Chondrocyte (in vitro differentiated cells): ENCODE data around the gene KCNQ1OT1. TPM values are rescaled to one million over a fixed set of nuclear protein-coding genes. Genes with fewer than 3 reads are reported as not detected.

Source experiments
- DNase-seq: peaks from one replicate; pipeline ENCODE4 v3.0.0; 2021; ENCODE audit warnings: mixed read lengths, low spot score
- H3K27ac Mint-ChIP-seq: one replicate; pipeline ENCODE4 v1.8.0; 2021; ENCODE audit warnings: mild to moderate bottlenecking, moderate library complexity, mixed read lengths; ENCODE audit not compliant: unreplicated experiment
- H3K27me3 Mint-ChIP-seq: 2 replicates; pipeline ENCODE4 v1.8.0; 2021; ENCODE audit warnings: low read depth, mixed read lengths
- H3K36me3 Mint-ChIP-seq: 2 replicates; pipeline ENCODE4 v1.8.0; 2021; ENCODE audit warnings: low read depth, mixed read lengths
- H3K4me1 Mint-ChIP-seq: 2 replicates; pipeline ENCODE4 v1.8.0; 2021; ENCODE audit warnings: low read depth, mild to moderate bottlenecking, mixed read lengths
- H3K4me3 Mint-ChIP-seq: one replicate; pipeline ENCODE4 v1.8.0; 2021; ENCODE audit warnings: mild to moderate bottlenecking, moderate library complexity, mixed read lengths; ENCODE audit not compliant: unreplicated experiment
- H3K9me3 Mint-ChIP-seq: 2 replicates; pipeline ENCODE4 v1.8.0; 2021; ENCODE audit warnings: low read depth, mixed read lengths
- total RNA-seq: library from RNA; stranded (reverse); gene quantifications from 3 replicates; pipeline ENCODE4 v1.2.1, GENCODE V29; 2021
- TF ChIP-seq, protein P1 (sequence below): fragments of 200-600 bp; sonication (generic); IDR thresholded peaks from 2 replicates; pipeline ENCODE4 v1.5.0; 2021; ENCODE audit warnings: antibody characterized with exemption, mild to moderate bottlenecking, moderate library complexity

Gene KCNQ1OT1
- total RNA-seq, 1 donor from 2014 or later = 2.5 TPM

DNA sequence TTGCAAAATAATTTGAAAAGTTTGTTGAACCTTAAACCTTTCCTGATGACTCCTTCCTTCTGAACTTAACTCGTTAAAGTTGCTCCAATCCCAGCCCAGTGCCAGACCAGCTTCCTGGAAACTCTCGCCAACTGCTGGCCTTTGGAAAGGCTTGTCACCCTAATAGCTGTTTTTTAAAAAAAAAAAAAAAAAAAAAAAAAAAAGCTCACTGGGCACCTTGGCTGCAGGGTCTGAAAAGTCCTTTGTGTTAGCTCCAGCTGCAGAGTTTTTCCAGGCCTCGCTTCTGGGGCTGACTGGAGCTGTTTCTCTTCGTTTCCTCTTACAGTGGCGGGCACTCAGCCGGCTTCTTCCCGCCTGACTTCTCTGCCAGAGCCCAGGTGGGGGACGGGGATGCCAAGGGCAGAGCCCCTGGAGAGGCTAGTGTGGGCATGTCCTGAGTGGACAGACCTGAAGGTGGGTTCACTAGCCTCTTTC is 25.1 kb downstream of the KCNQ1OT1 start:
- H3K4me3 Mint-ChIP-seq = no peak overlapping the region
- H3K9me3 Mint-ChIP-seq = no peaks in the 10 kb centered on the region
- DNase-seq = peak; percentile 68
- peaks cover 30% of the 10 kb centered on the region for H3K4me1 Mint-ChIP-seq
- H3K27ac Mint-ChIP-seq = peak overlapping the region; percentile 32
- no peaks in the 10 kb centered on the region for H3K36me3 Mint-ChIP-seq
- TF ChIP-seq, protein P1, sequence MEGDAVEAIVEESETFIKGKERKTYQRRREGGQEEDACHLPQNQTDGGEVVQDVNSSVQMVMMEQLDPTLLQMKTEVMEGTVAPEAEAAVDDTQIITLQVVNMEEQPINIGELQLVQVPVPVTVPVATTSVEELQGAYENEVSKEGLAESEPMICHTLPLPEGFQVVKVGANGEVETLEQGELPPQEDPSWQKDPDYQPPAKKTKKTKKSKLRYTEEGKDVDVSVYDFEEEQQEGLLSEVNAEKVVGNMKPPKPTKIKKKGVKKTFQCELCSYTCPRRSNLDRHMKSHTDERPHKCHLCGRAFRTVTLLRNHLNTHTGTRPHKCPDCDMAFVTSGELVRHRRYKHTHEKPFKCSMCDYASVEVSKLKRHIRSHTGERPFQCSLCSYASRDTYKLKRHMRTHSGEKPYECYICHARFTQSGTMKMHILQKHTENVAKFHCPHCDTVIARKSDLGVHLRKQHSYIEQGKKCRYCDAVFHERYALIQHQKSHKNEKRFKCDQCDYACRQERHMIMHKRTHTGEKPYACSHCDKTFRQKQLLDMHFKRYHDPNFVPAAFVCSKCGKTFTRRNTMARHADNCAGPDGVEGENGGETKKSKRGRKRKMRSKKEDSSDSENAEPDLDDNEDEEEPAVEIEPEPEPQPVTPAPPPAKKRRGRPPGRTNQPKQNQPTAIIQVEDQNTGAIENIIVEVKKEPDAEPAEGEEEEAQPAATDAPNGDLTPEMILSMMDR = no peak
- H3K27me3 Mint-ChIP-seq = no peaks in the 10 kb centered on the region

DNA sequence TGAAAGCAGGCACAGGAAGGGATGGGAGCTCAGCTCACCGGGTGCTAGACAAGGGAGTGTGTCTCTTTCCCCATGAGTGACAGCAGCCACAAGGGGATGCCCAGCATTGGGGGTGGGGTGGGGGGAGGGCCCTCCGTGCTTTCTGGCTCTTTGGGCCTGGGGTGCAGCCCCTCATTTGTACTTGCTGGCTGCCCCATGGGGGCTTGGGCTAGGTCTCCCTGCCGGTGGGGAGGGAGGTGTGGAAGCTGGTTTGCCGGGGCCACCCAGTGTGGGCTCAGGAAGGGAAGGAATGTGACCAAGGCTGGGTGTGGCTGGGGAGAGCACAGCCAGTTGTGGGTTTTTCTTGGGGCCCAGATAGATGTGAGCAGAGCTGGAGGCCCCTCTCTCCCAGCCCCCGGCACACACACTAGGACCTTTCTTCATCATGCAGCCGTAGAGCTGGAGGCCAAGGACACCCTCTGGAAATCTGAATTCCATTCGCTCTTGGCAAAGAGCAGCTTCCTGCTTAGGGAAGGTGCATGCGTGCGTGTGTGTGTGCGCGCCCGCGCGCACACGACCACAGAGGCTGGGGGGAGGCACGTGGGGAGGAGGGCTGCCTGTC is 25.8 kb downstream of the KCNQ1OT1 start:
- DNase-seq = peak; percentile 46
- Mint-ChIP-seq H3K27me3 (no peaks in the 10 kb centered on the region), H3K27ac (no peak overlapping the region), H3K4me3 (no peak overlapping the region), H3K9me3 (no peaks in the 10 kb centered on the region), H3K4me1 (peaks cover 30% of the 10 kb centered on the region), H3K36me3 (no peaks in the 10 kb centered on the region)
- TF ChIP-seq, protein P1 = no peak

DNA sequence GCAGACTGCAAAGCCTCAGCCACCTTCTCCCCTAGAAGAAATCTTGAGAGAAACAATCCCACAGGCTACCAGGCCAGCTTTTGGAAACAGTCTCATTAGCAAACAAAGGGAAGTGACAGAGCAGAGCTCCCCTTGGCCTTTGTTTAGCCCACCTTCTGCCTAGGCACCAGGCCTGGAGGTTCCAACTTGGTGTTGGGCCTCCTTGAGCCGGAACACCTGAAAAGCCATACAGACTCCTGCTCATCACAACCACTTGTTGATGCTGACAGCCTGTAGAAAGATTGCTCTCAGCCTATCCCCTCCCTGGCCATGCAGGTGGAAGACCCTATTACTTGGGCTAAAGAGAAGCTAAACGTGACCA is 26.6 kb downstream of the KCNQ1OT1 start:
- no peak for DNase-seq
- Mint-ChIP-seq H3K36me3 (peaks cover 3% of the 10 kb centered on the region), H3K9me3 (no peaks in the 10 kb centered on the region), H3K4me3 (no peak overlapping the region), H3K27me3 (no peaks in the 10 kb centered on the region), H3K27ac (no peak overlapping the region), H3K4me1 (peaks cover 30% of the 10 kb centered on the region)
- TF ChIP-seq, protein P1 = no peak

DNA sequence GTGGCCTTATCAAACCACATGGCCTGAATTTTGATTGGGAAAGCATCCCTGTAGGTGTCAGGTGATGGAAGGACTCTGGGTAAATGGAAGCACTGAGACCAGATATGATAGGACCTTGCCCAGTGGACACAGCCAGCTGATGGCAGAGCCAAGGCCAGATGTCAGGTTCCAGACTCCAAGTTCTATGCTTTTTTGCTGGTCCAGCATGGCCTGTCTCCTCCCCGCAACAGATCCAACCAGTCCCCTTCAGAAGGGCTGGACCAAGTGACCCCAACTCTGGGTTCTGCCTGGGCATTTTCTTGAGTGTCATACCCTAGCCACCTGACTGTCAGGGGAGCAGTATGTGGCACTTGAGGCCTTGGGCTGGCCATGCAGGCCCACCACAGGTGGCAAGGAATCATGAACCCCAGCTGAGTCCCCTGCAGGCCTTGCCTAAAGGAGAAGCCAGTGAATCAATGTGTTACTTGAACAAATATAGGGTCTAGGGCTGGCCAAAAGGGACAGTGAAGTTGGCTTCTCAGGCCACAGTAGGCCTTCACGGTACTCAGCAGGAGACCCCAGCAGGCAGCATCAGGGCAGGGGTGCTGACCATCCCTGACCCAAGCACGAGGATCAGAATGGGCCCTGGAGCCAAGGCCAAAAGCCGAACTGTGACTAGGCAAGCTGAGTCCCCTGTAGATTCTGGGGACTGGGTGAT is 27.1 kb downstream of the KCNQ1OT1 start:
- no peak overlapping the region for H3K27ac Mint-ChIP-seq
- H3K27me3 Mint-ChIP-seq = no peaks in the 10 kb centered on the region
- peaks cover 6% of the 10 kb centered on the region for H3K36me3 Mint-ChIP-seq
- peak; percentile 32 for DNase-seq
- H3K4me3 Mint-ChIP-seq = no peak overlapping the region
- H3K4me1 Mint-ChIP-seq = peaks cover 30% of the 10 kb centered on the region
- TF ChIP-seq, protein P1 = no peak
- no peaks in the 10 kb centered on the region for H3K9me3 Mint-ChIP-seq

DNA sequence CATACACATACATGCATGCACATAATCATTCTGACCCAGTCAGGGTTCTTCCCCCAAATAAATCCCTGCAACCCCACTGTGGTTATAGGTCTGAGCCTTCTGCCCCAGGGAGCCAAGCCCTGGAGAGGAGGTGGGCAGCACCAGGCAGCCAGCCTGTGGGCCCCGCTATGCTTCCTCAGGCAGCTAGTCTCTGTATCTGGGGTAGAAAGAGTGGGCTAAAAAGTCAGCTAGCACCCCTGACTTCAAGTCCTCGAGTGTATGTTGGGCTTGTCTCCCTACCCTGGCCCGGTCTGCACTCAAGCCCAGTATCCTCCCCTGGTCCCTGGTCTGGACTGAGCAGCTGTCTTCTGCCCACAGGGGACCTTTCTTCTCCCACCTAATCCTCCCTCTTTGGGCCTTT is 28.0 kb downstream of the KCNQ1OT1 start:
- H3K4me3 Mint-ChIP-seq = no peak overlapping the region
- DNase-seq = peak; percentile 38
- no peaks in the 10 kb centered on the region for H3K27me3 Mint-ChIP-seq
- peaks cover 27% of the 10 kb centered on the region for H3K4me1 Mint-ChIP-seq
- peaks cover 6% of the 10 kb centered on the region for H3K36me3 Mint-ChIP-seq
- H3K9me3 Mint-ChIP-seq = no peaks in the 10 kb centered on the region
- TF ChIP-seq, protein P1 = no peak
- no peak overlapping the region for H3K27ac Mint-ChIP-seq
